ENCODE data around the gene ATAD5. TPM values are rescaled to one million over a fixed set of nuclear protein-coding genes. Genes with fewer than 3 reads are reported as not detected.
"Not testable (repeated sequence)": the region's sequence is repeated elsewhere in the genome, so short reads cannot be mapped to it uniquely, and the experiment has no call there.

The ATAD5 gene
- total RNA-seq, 1 donor from 2014 or later = 36.2 TPM

DNA sequence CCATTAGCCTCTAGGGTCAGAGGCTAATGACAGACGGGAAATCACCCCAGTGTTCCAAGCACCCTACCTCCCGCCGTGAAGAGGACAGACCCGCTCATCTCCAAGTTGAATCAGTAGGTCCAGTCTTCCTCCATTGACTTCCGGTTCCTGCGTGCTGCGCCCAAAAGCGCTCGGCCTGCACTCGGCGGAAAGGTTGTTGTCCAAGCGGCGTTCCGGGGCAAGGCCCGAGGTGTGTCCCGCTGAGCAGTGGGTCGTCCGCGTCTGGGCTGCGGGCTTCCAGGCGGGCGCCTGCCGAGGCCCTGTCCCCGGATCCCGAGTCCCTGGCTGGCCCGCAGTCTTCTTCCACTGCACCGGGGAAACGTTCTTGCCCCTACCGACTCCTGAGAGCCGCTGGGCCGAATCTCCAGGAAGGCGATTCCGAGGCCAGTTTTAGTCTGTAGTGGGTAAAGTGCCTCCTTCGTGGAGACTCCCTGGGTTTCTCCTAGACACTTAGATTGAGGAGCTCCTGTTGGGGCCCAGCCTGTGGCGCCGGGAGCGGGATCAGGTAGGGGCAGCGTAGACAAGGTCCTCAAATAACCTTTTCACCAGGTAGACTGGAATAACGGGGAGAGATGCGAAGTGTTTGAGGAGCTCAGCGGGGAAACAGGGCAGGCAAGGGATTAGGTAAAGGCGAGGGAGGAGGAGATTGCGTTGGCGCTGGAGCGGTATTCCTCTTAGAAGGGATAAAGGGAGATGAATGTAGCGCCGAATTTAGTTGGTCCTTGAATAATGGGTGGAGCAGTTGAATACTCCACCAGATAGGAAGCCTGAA lies 74.5 kb downstream of the ATAD5 start, which contains the start of gene TEFM:
Gene TEFM (minus strand): TSS at position 138 of the 811 bp plus-strand sequence. CDS start 40 bp downstream, at position 98.
- Mint-ChIP-seq H3K4me3 (peak within 1 kb of the TSS; percentile 97), H3K27ac (peak within 1 kb of the TSS; percentile 98), H3K27me3 (ENCODE audit: insufficient read depth, low read depth) (peaks cover 3% of the 10 kb centered on the region), H3K4me1 (peaks cover 13% of the 10 kb centered on the region), H3K9me3 (no peaks in the 10 kb centered on the region), H3K36me3 (peaks cover 2% of the 10 kb centered on the region)
- H3K4me2 ChIP-seq = peak within 1 kb of the TSS; percentile 91
- no peak within 1 kb of the TSS for H3K27ac ChIP-seq
- H4K20me1 ChIP-seq (ENCODE audit: low read depth) = no peaks in the 10 kb centered on the region
- no peaks in the 10 kb centered on the region for H3K36me3 ChIP-seq
- peaks cover 37% of the 10 kb centered on the region for H3K79me2 ChIP-seq (ENCODE audit: low read depth)
- H3K4me3 ChIP-seq = peak within 1 kb of the TSS; percentile 82
- TF ChIP-seq EZH2 (IDR thresholded peaks at IDR 0.05) (no peak), EZH2phosphoT487 (IDR thresholded peaks at IDR 0.05) (no peak)
- TF ChIP-seq, protein P1, sequence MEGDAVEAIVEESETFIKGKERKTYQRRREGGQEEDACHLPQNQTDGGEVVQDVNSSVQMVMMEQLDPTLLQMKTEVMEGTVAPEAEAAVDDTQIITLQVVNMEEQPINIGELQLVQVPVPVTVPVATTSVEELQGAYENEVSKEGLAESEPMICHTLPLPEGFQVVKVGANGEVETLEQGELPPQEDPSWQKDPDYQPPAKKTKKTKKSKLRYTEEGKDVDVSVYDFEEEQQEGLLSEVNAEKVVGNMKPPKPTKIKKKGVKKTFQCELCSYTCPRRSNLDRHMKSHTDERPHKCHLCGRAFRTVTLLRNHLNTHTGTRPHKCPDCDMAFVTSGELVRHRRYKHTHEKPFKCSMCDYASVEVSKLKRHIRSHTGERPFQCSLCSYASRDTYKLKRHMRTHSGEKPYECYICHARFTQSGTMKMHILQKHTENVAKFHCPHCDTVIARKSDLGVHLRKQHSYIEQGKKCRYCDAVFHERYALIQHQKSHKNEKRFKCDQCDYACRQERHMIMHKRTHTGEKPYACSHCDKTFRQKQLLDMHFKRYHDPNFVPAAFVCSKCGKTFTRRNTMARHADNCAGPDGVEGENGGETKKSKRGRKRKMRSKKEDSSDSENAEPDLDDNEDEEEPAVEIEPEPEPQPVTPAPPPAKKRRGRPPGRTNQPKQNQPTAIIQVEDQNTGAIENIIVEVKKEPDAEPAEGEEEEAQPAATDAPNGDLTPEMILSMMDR (IDR thresholded peaks at IDR 0.05) = no peak
- H3K4me1 ChIP-seq = peaks cover 8% of the 10 kb centered on the region
- no peaks in the 10 kb centered on the region for H3K27me3 ChIP-seq
- DNase-seq (ENCODE audit: low spot score) = peak; percentile 92
- no peaks in the 10 kb centered on the region for H3K9me3 ChIP-seq (ENCODE audit: low read depth)
- H3K9ac ChIP-seq = peak within 1 kb of the TSS; percentile 64
- peak within 1 kb of the TSS; percentile 99 for H2AFZ ChIP-seq (replicated peaks)
- peaks cover 14% of the 10 kb centered on the region for H3F3A ChIP-seq (ENCODE audit: low read depth)

DNA sequence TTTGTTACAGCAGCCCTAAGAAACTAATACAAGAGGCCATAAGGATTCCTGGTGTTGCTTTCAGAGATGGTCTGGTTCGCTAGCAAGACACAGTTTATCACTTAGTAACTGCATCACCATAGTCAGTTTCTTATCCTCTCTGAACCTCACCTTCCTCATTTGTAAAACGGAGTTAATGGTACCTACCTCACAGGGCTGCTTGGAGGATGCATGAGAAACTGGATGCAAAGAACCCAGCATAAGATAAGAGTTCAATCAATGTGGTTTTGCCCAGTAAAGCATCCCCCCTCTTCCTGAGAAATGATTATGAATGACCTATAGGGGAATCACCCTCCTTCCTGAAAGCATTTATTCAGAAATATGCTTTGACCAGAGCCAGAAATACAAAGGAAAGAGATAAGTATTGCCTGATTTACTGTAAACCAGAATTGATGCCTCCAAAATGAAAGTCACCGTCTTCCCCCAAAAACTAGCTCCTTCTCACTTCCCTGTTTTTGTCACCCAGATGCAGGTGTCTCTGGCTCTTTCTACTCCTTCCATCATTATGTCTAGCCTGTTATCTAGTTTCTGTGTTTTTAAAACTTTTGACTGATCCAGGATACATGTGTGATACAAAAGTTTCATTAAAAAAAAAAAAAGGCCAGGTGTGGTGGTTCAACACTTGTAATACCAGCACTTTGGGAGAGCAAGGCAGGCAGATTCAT lies 77.1 kb downstream of the ATAD5 start:
- H3K79me2 ChIP-seq (ENCODE audit: low read depth) = peaks cover 27% of the 10 kb centered on the region
- H3K27ac ChIP-seq = no peak overlapping the region
- no peaks in the 10 kb centered on the region for H4K20me1 ChIP-seq (ENCODE audit: low read depth)
- no peak overlapping the region for H3K4me3 ChIP-seq
- no peaks in the 10 kb centered on the region for H3K36me3 ChIP-seq
- H2AFZ ChIP-seq (replicated peaks) = no peak overlapping the region
- H3K27me3 ChIP-seq = no peaks in the 10 kb centered on the region
- H3K4me1 Mint-ChIP-seq = peaks cover 13% of the 10 kb centered on the region
- peak overlapping the region; percentile 7 for H3K4me3 Mint-ChIP-seq
- H3K9ac ChIP-seq = no peak overlapping the region
- H3K27me3 Mint-ChIP-seq (ENCODE audit: insufficient read depth, low read depth) = peaks cover 3% of the 10 kb centered on the region
- no peaks in the 10 kb centered on the region for H3K9me3 ChIP-seq (ENCODE audit: low read depth)
- no peak for TF ChIP-seq EZH2 (IDR thresholded peaks at IDR 0.05)
- TF ChIP-seq, protein P1 (IDR thresholded peaks at IDR 0.05) = no peak
- TF ChIP-seq EZH2phosphoT487 (IDR thresholded peaks at IDR 0.05) = no peak
- DNase-seq (ENCODE audit: low spot score) = no peak
- H3K4me2 ChIP-seq = no peak overlapping the region
- peaks cover 2% of the 10 kb centered on the region for H3K36me3 Mint-ChIP-seq
- no peak overlapping the region for H3K27ac Mint-ChIP-seq
- H3F3A ChIP-seq (ENCODE audit: low read depth) = peaks cover 10% of the 10 kb centered on the region
- peaks cover 8% of the 10 kb centered on the region for H3K4me1 ChIP-seq
- no peaks in the 10 kb centered on the region for H3K9me3 Mint-ChIP-seq

DNA sequence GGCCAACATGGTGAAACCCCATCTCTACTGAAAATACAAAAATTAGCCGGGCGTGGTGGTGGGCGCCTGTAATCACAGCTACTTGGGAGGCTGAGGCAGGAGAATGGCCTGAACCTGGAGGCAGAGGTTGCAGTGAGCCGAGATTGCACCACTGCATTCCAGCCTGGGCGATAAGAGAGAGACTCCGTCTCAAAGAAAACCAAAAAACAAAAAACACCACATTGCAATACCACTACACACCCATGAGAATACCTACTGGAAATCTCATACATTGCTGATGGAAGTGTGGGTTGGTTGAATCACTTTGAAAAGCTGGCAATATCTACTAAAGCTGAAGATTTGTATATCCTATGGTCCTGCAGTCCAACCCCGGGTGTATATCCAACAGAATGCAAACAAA lies 78.4 kb downstream of the ATAD5 start:
- H3K27ac Mint-ChIP-seq; H3K4me1 ChIP-seq; H3K27me3 Mint-ChIP-seq (ENCODE audit: insufficient read depth, low read depth); H3K4me3 ChIP-seq; H3K27me3 ChIP-seq; H2AFZ ChIP-seq (replicated peaks); H4K20me1 ChIP-seq (ENCODE audit: low read depth); DNase-seq (ENCODE audit: low spot score); H3K9me3 ChIP-seq (ENCODE audit: low read depth); H3K27ac ChIP-seq; H3K4me2 ChIP-seq; H3K4me3 Mint-ChIP-seq; H3K9me3 Mint-ChIP-seq; H3K9ac ChIP-seq; H3K36me3 ChIP-seq; H3K36me3 Mint-ChIP-seq: not testable (repeated sequence)
- H3K4me1 Mint-ChIP-seq = peaks cover 13% of the 10 kb centered on the region
- Histone ChIP-seq H3K79me2 (ENCODE audit: low read depth) (peaks cover 20% of the 10 kb centered on the region), H3F3A (ENCODE audit: low read depth) (peaks cover 10% of the 10 kb centered on the region)
